Fibroblast of mammary gland (primary cell): ENCODE measurements around the gene CFAP251.
"Not testable (repeated sequence)": the region's sequence is repeated elsewhere in the genome, so short reads cannot be mapped to it uniquely, and the experiment has no call there.

ENCODE experiments used
- DNase-seq: peaks from one replicate; pipeline ENCODE4 v3.0.0-alpha.2; 2010; ENCODE audit warnings: low read depth
- H3K4me3 ChIP-seq: 2 replicates; pipeline ENCODE4 v1.5.1; 2011; ENCODE audit warnings: low read depth, mild to moderate bottlenecking, low read length, moderate library complexity; ENCODE audit not compliant: control insufficient read depth
- CTCF ChIP-seq: conservative IDR thresholded peaks from 2 replicates; pipeline ENCODE4 v1.5.1; 2011; ENCODE audit warnings: low read depth, low read length, inconsistent platforms; ENCODE audit not compliant: control insufficient read depth, insufficient read depth

CFAP251 gene

GRCh38 chr12:121986489-121987245, 68.3 kb downstream of the CFAP251 start:
- TF ChIP-seq CTCF, result no peak
- H3K4me3 ChIP-seq, result no peak overlapping the region
- no peak for DNase-seq

- H3K4me3 ChIP-seq, DNase-seq: not testable (repeated sequence)
Measured at GRCh38 chr12:121988519-121988918, 70.1 kb downstream of the CFAP251 start.

GRCh38 chr12:121989276-121990113, 71.1 kb downstream of the CFAP251 start:
- DNase-seq, result no peak
- no peak for TF ChIP-seq CTCF
- H3K4me3 ChIP-seq, result no peak overlapping the region

GRCh38 chr12:121990114-121990647, 71.8 kb downstream of the CFAP251 start:
- H3K4me3 ChIP-seq, result no peak overlapping the region
- TF ChIP-seq CTCF, result no peak
- DNase-seq, result no peak

- H3K4me3 ChIP-seq, result no peak overlapping the region
- TF ChIP-seq CTCF, result no peak
- peak; percentile 51 for DNase-seq
Measured at GRCh38 chr12:121990692-121991603, 72.6 kb downstream of the CFAP251 start.

- no peak overlapping the region for H3K4me3 ChIP-seq
- peak; percentile 99 for DNase-seq
- TF ChIP-seq CTCF, result no peak
Measured at GRCh38 chr12:121992059-121992879, 73.9 kb downstream of the CFAP251 start.
